ENCODE data around the gene ERC2.

The ERC2 gene

GRCh38 chr3:55770077-55770476, 698.2 kb downstream of the ERC2 start:
- DNase-seq: no peak

- DNase-seq: no peak
Measured at GRCh38 chr3:55766753-55767152, 701.5 kb downstream of the ERC2 start.

- DNase-seq: no peak
Measured at GRCh38 chr3:55765906-55766701, 702.2 kb downstream of the ERC2 start.

GRCh38 chr3:55765398-55765797, 702.9 kb downstream of the ERC2 start:
- DNase-seq: no peak

- DNase-seq: no peak
Measured at GRCh38 chr3:55756976-55757375, 711.3 kb downstream of the ERC2 start.

- no peak for DNase-seq
Measured at GRCh38 chr3:55755516-55756205, 712.6 kb downstream of the ERC2 start.

GRCh38 chr3:55752911-55753310, 715.4 kb downstream of the ERC2 start:
- DNase-seq: no peak

- DNase-seq: no peak
Measured at GRCh38 chr3:55751730-55752129, 716.5 kb downstream of the ERC2 start.

- DNase-seq: no peak
Measured at GRCh38 chr3:55750525-55750924, 717.7 kb downstream of the ERC2 start.

- DNase-seq: no peak
Measured at GRCh38 chr3:55749036-55749435, 719.2 kb downstream of the ERC2 start.

GRCh38 chr3:55746808-55747413, 721.4 kb downstream of the ERC2 start:
- DNase-seq: peak in 2 of 3 donors; percentile 24 to 39

GRCh38 chr3:55742832-55743136, 725.5 kb downstream of the ERC2 start:
- DNase-seq: no peak

- no peak for DNase-seq
Measured at GRCh38 chr3:55742022-55742831, 726.0 kb downstream of the ERC2 start.

- DNase-seq: no peak
Measured at GRCh38 chr3:55737186-55737585, 731.1 kb downstream of the ERC2 start.

GRCh38 chr3:55735976-55736375, 732.3 kb downstream of the ERC2 start:
- DNase-seq: no peak

GRCh38 chr3:55731741-55732140, 736.5 kb downstream of the ERC2 start:
- no peak for DNase-seq

- DNase-seq: no peak
Measured at GRCh38 chr3:55729546-55729945, 738.7 kb downstream of the ERC2 start.

- no peak for DNase-seq
Measured at GRCh38 chr3:55728461-55729100, 739.7 kb downstream of the ERC2 start.

GRCh38 chr3:55726501-55726775, 741.8 kb downstream of the ERC2 start:
- no peak for DNase-seq

- no peak for DNase-seq
Measured at GRCh38 chr3:55725681-55726500, 742.4 kb downstream of the ERC2 start.

GRCh38 chr3:55724821-55725220, 743.4 kb downstream of the ERC2 start:
- DNase-seq: no peak

GRCh38 chr3:55724407-55724784, 743.9 kb downstream of the ERC2 start:
- no peak for DNase-seq
